Cortex of kidney (tissue), 1 donor: ENCODE measurements around the gene TRUB2.
"Not testable (repeated sequence)": the region's sequence is repeated elsewhere in the genome, so short reads cannot be mapped to it uniquely, and the experiment has no call there.

ENCODE experiments used
- DNase-seq: peaks from one replicate; lab custom pipeline; 2025; lab: John Stamatoyannopoulos, UW

TRUB2 gene

GRCh38 chr9:128298535-128299482, 23.4 kb downstream of the TRUB2 start:
- no peak for DNase-seq

GRCh38 chr9:128297221-128297773, 24.9 kb downstream of the TRUB2 start:
- DNase-seq, result no peak

- DNase-seq, result no peak
Observed at GRCh38 chr9:128296340-128297220, 25.7 kb downstream of the TRUB2 start.

- DNase-seq, result no peak
Observed at GRCh38 chr9:128294142-128294541, 28.1 kb downstream of the TRUB2 start.

- no peak for DNase-seq
Observed at GRCh38 chr9:128293091-128293490, 29.2 kb downstream of the TRUB2 start.

- no peak for DNase-seq
Observed at GRCh38 chr9:128292009-128292408, 30.2 kb downstream of the TRUB2 start.

- no peak for DNase-seq
Observed at GRCh38 chr9:128288273-128289004, 33.8 kb downstream of the TRUB2 start.

- DNase-seq, result no peak
Observed at GRCh38 chr9:128286440-128286839, 35.8 kb downstream of the TRUB2 start.

- no peak for DNase-seq
Observed at GRCh38 chr9:128285033-128285784, 37.0 kb downstream of the TRUB2 start.

GRCh38 chr9:128282500-128282899, 39.7 kb downstream of the TRUB2 start:
- DNase-seq, result no peak

- DNase-seq, result no peak
Observed at GRCh38 chr9:128280084-128280622, 42.1 kb downstream of the TRUB2 start.

GRCh38 chr9:128279088-128280073, 42.9 kb downstream of the TRUB2 start:
- not testable (repeated sequence) for DNase-seq

GRCh38 chr9:128276574-128277270, 45.5 kb downstream of the TRUB2 start:
- DNase-seq, result no peak

- DNase-seq, result peak; percentile 75
Observed at GRCh38 chr9:128276008-128276573, 46.2 kb downstream of the TRUB2 start, which contains the start of gene SWI5. Gene SWI5, plus strand, starts transcription at chr9:128276276.

GRCh38 chr9:128275198-128276007, 46.8 kb downstream of the TRUB2 start, which contains the start of gene GOLGA2:
Gene GOLGA2, minus strand, starts transcription at chr9:128276007. Its CDS starts 31 bp downstream, at chr9:128275976.
- no peak for DNase-seq

GRCh38 chr9:128274245-128274644, 48.0 kb downstream of the TRUB2 start:
- no peak for DNase-seq

- DNase-seq, result no peak
Observed at GRCh38 chr9:128271512-128271911, 50.7 kb downstream of the TRUB2 start.
